Neuronal stem cell (in vitro differentiated cells): ENCODE data around the gene CDC42.

Experiments used
- DNase-seq: peaks from one replicate; pipeline ENCODE4 v3.0.0-alpha.2; 2013; ENCODE audit warnings: low spot score
- H2AFZ ChIP-seq: one replicate; pipeline ENCODE4 v1.6.1; 2013; ENCODE audit warnings: mild to moderate bottlenecking, low read length, inconsistent platforms
- H2AK5ac ChIP-seq: 2 replicates; pipeline ENCODE4 v1.6.1; 2013; ENCODE audit warnings: low read depth, mild to moderate bottlenecking, inconsistent platforms, low read length, moderate library complexity, mixed read lengths
- H2BK120ac ChIP-seq: 2 replicates; pipeline ENCODE4 v1.6.1; 2013; ENCODE audit warnings: low read depth, mild to moderate bottlenecking, inconsistent platforms, low read length, moderate library complexity, mixed read lengths
- H2BK12ac ChIP-seq: one replicate; pipeline ENCODE4 v1.6.1; 2013; ENCODE audit warnings: low read length, inconsistent platforms
- H2BK15ac ChIP-seq: 2 replicates; pipeline ENCODE4 v1.6.1; 2013; ENCODE audit warnings: mild to moderate bottlenecking, low read length, inconsistent platforms, mixed read lengths
- H2BK5ac ChIP-seq: one replicate; pipeline ENCODE4 v1.6.1; 2013; ENCODE audit warnings: inconsistent platforms, mild to moderate bottlenecking, low read length, moderate library complexity
- H3K14ac ChIP-seq: one replicate; pipeline ENCODE4 v1.6.1; 2013; ENCODE audit warnings: low read length, inconsistent platforms
- H3K18ac ChIP-seq: 2 replicates; pipeline ENCODE4 v1.6.1; 2013; ENCODE audit warnings: low read length, inconsistent platforms
- H3K23ac ChIP-seq: 2 replicates; pipeline ENCODE4 v1.6.1; 2013; ENCODE audit warnings: low read depth, mild to moderate bottlenecking, mixed read lengths, low read length, inconsistent platforms; ENCODE audit not compliant: poor library complexity
- H3K27ac ChIP-seq: replicated peaks from 3 replicates; pipeline ENCODE4 v1.5.1; 2013; ENCODE audit warnings: low read length, inconsistent platforms
- H3K27me3 ChIP-seq, 3 experiments: 2 replicates each; pipeline ENCODE4 v1.6.1; 2013; ENCODE audit warnings: low read length in 3 of 3, mild to moderate bottlenecking in 2 of 3, inconsistent platforms in 1 of 3, low read depth in 1 of 3, mixed read lengths in 1 of 3, moderate library complexity in 1 of 3; ENCODE audit not compliant: control insufficient read depth in 3 of 3, insufficient read depth in 3 of 3
- H3K36me3 ChIP-seq, 2 donors: replicated peaks in 1 of 2; 2 replicates each; pipeline ENCODE4 v1.6.1; 2013; ENCODE audit warnings: low read length in 2 of 2; ENCODE audit not compliant: control insufficient read depth in 2 of 2, insufficient read depth in 2 of 2
- H3K4ac ChIP-seq: 2 replicates; pipeline ENCODE4 v1.6.1; 2013; ENCODE audit warnings: inconsistent platforms, mild to moderate bottlenecking, low read length, moderate library complexity
- H3K4me1 ChIP-seq, 2 donors: 1 replicate in 1 of 2; 2 replicates in 1 of 2; pipeline ENCODE4 v1.6.1; 2013; ENCODE audit warnings: low read length in 2 of 2, low read depth in 1 of 2; ENCODE audit not compliant: control insufficient read depth in 2 of 2, insufficient read depth in 1 of 2
- H3K4me2 ChIP-seq: one replicate; pipeline ENCODE4 v1.6.1; 2013; ENCODE audit warnings: mild to moderate bottlenecking, low read length, inconsistent platforms; ENCODE audit not compliant: insufficient read depth, poor library complexity, severe bottlenecking
- H3K4me3 ChIP-seq, 2 donors: 2 replicates each; pipeline ENCODE4 v1.5.1; 2013; ENCODE audit warnings: low read length in 2 of 2, mild to moderate bottlenecking in 2 of 2, inconsistent platforms in 1 of 2, moderate library complexity in 1 of 2
- H3K79me1 ChIP-seq: one replicate; pipeline ENCODE4 v1.6.1; 2013; ENCODE audit warnings: low read depth, mild to moderate bottlenecking, inconsistent platforms, low read length, moderate library complexity
- H3K9ac ChIP-seq: one replicate; pipeline ENCODE4 v1.6.1; 2013; ENCODE audit warnings: mild to moderate bottlenecking, low read depth, low read length, inconsistent platforms; ENCODE audit not compliant: poor library complexity
- H3K9me3 ChIP-seq, 2 donors: replicated peaks in 1 of 2; 2 replicates each; pipeline versions ENCODE3 to v1.6.1; 2013; ENCODE audit warnings: low read length in 2 of 2, mild to moderate bottlenecking in 2 of 2, inconsistent platforms in 1 of 2, low read depth in 1 of 2, mixed read lengths in 1 of 2, moderate library complexity in 1 of 2; ENCODE audit not compliant: control insufficient read depth in 2 of 2, insufficient read depth in 1 of 2
- H4K8ac ChIP-seq: one replicate; pipeline ENCODE4 v1.6.1; 2013; ENCODE audit warnings: low read depth, mild to moderate bottlenecking, inconsistent platforms, low read length, moderate library complexity
- H4K91ac ChIP-seq: one replicate; pipeline ENCODE4 v1.6.1; 2013; ENCODE audit warnings: low read length, low read depth, mild to moderate bottlenecking, inconsistent platforms; ENCODE audit not compliant: poor library complexity
- WGBS, 2 donors: extraction: QIAGEN DNeasy Blood & Tissue Kit; methylation state at CpG; one replicate each; pipeline ENCODE4 v1.1.7; 2013; ENCODE audit warnings: missing lambda C conversion rate in 2 of 2, mixed read lengths in 1 of 2; ENCODE audit not compliant: insufficient read length in 2 of 2, insufficient replicate concordance in 1 of 2; ENCODE audit errors: extremely low coverage in 2 of 2; 5-methylcytosine and 5-hydroxymethylcytosine counted together

Gene CDC42

GRCh38 chr1:22075718-22076117 is 23.2 kb downstream of the CDC42 start:
- H3K4ac ChIP-seq = no peak overlapping the region
- no peak overlapping the region for H3K27ac ChIP-seq
- no peak overlapping the region for H3K23ac ChIP-seq
- no peak overlapping the region for H3K14ac ChIP-seq
- no peak overlapping the region for H2BK5ac ChIP-seq
- H2BK12ac ChIP-seq = no peak overlapping the region
- no peak overlapping the region for H3K9ac ChIP-seq
- no peak overlapping the region for H2AK5ac ChIP-seq
- peaks cover 0 to 9% of the 10 kb centered on the region in 2 donors for H3K9me3 ChIP-seq
- peaks cover 4 to 60% of the 10 kb centered on the region in 2 donors for H3K36me3 ChIP-seq
- DNase-seq = no peak
- no peak overlapping the region for H3K4me2 ChIP-seq
- H4K91ac ChIP-seq = no peak overlapping the region
- H2BK120ac ChIP-seq = no peak overlapping the region
- no peak overlapping the region for H4K8ac ChIP-seq
- H3K4me1 ChIP-seq = peaks cover 3 to 10% of the 10 kb centered on the region in 2 donors
- no peak overlapping the region for H3K18ac ChIP-seq
- H3K79me1 ChIP-seq = peaks cover 3% of the 10 kb centered on the region
- WGBS, 2 donors = no CpG with 5 or more reads among the region's 2 CpGs
- no peaks in the 10 kb centered on the region for H3K27me3 ChIP-seq
- H2BK15ac ChIP-seq = no peak overlapping the region
- no peak overlapping the region for H3K4me3 ChIP-seq
- no peak overlapping the region for H2AFZ ChIP-seq

- H3K27ac ChIP-seq = no peak overlapping the region
Measured at GRCh38 chr1:22076346-22076745, 23.8 kb downstream of the CDC42 start.

GRCh38 chr1:22077728-22078127 is 25.2 kb downstream of the CDC42 start:
- Histone ChIP-seq H2AFZ (no peak overlapping the region), H3K36me3 (peaks cover 7 to 72% of the 10 kb centered on the region in 2 donors), H2BK120ac (no peak overlapping the region), H3K4me2 (no peak overlapping the region), H3K79me1 (no peaks in the 10 kb centered on the region), H3K27me3 (no peaks in the 10 kb centered on the region), H3K23ac (no peak overlapping the region), H3K9me3 (no peaks in the 10 kb centered on the region), H2BK5ac (no peak overlapping the region), H3K4me1 (peaks cover 3 to 10% of the 10 kb centered on the region in 2 donors), H2BK12ac (no peak overlapping the region), H3K9ac (no peak overlapping the region), H3K27ac (no peak overlapping the region), H3K14ac (no peak overlapping the region), H2AK5ac (no peak overlapping the region), H3K4ac (no peak overlapping the region), H3K18ac (no peak overlapping the region), H4K8ac (no peak overlapping the region), H4K91ac (no peak overlapping the region), H3K4me3 (no peak overlapping the region), H2BK15ac (no peak overlapping the region)
- DNase-seq = no peak
- WGBS, 2 donors = no CpG with 5 or more reads among the region's 5 CpGs

More at GRCh38 chr1:22076346-22076745, 23.8 kb downstream of the CDC42 start:
- H2BK5ac ChIP-seq = no peak overlapping the region
- no CpG with 5 or more reads among the region's 3 CpGs for WGBS, 2 donors
- H3K9me3 ChIP-seq = peaks cover 0 to 5% of the 10 kb centered on the region in 2 donors
- no peak overlapping the region for H2AK5ac ChIP-seq
- no peak overlapping the region for H4K91ac ChIP-seq
- H3K14ac ChIP-seq = no peak overlapping the region
- no peak for DNase-seq
- peaks cover 3 to 64% of the 10 kb centered on the region in 2 donors for H3K36me3 ChIP-seq
- H3K4me1 ChIP-seq = peaks cover 3 to 10% of the 10 kb centered on the region in 2 donors
- peaks cover 3% of the 10 kb centered on the region for H3K79me1 ChIP-seq
- no peak overlapping the region for H3K23ac ChIP-seq
- no peak overlapping the region for H3K18ac ChIP-seq
- H4K8ac ChIP-seq = no peak overlapping the region
- no peak overlapping the region for H2BK120ac ChIP-seq
- H3K27me3 ChIP-seq = no peaks in the 10 kb centered on the region
- no peak overlapping the region for H3K4ac ChIP-seq
- H2BK12ac ChIP-seq = no peak overlapping the region
- H3K4me3 ChIP-seq = no peak overlapping the region
- no peak overlapping the region for H3K4me2 ChIP-seq
- H3K9ac ChIP-seq = no peak overlapping the region
- H2AFZ ChIP-seq = no peak overlapping the region
- H2BK15ac ChIP-seq = no peak overlapping the region

DNA sequence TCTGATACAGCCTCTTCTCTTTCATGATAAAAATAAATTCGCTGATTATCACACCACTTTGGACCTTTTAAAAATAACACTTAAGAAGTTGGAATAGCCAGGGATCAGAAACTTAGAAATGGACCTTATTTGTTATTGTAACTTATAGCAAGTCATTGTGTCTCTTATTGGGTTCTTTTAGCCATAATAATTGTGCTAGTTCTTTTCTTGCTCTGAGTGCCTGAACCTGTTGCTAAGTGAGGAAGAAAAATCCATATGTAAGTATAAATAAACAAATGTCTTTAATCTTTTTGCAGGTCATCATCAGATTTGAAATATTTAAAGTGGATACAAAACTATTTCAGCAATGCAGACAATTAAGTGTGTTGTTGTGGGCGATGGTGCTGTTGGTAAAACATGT is 25.6 kb downstream of the CDC42 start:
- no peak overlapping the region for H3K23ac ChIP-seq
- H2AFZ ChIP-seq = no peak overlapping the region
- H2BK15ac ChIP-seq = no peak overlapping the region
- no peak overlapping the region for H3K9ac ChIP-seq
- H3K4me3 ChIP-seq = no peak overlapping the region
- H2BK5ac ChIP-seq = no peak overlapping the region
- H3K27ac ChIP-seq = no peak overlapping the region
- H2AK5ac ChIP-seq = no peak overlapping the region
- H3K4me2 ChIP-seq = no peak overlapping the region
- peaks cover 7 to 75% of the 10 kb centered on the region in 2 donors for H3K36me3 ChIP-seq
- no peak overlapping the region for H3K18ac ChIP-seq
- no peak overlapping the region for H4K8ac ChIP-seq
- peaks cover 3 to 10% of the 10 kb centered on the region in 2 donors for H3K4me1 ChIP-seq
- H3K14ac ChIP-seq = no peak overlapping the region
- H3K27me3 ChIP-seq = no peaks in the 10 kb centered on the region
- no peak overlapping the region for H3K4ac ChIP-seq
- H2BK12ac ChIP-seq = no peak overlapping the region
- no peak for DNase-seq
- H3K79me1 ChIP-seq = no peaks in the 10 kb centered on the region
- H3K9me3 ChIP-seq = no peaks in the 10 kb centered on the region
- H2BK120ac ChIP-seq = no peak overlapping the region
- WGBS, 2 donors = no CpG with 5 or more reads among the region's 2 CpGs
- no peak overlapping the region for H4K91ac ChIP-seq
